ENCODE data around the gene SLC45A3. TPM values are rescaled to one million over a fixed set of nuclear protein-coding genes. Genes with fewer than 3 reads are reported as not detected.

Gene SLC45A3
- total and polyA plus RNA-seq, 2 of the 8 experiments (the other 6 are each of a cell fraction or from before 2014, with no cell fraction given), result 13.0 to 14.3 TPM

DNA sequence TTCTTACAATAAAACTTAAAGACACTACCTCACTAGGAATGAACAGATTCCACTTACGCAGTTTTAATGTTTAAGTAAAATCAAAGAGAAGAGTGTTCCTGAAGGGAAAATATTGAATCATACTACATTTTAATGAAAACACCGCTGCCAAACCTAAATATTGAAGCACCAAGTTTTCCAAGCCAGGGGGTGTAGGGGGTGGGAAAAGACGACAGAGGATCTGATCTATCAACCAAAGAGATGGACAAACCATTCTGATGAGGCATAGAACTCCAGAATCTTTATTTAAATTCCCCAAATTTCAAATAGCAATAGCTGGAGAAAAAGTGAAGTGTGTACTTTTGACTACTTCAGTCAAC is 49.7 kb downstream of the SLC45A3 start:
- peaks cover 3% of the 10 kb centered on the region; the same call in 1 of the 2 replicates for H3K23me2 ChIP-seq (ENCODE audit: low read depth, low read length)
- peaks cover 0 to 4% of the 10 kb centered on the region in 2 experiments for H4K20me1 ChIP-seq (replicated peaks in 1 of 2; ENCODE audit: control insufficient read depth in 1 of 2, insufficient read depth in 2 of 2, low read length in 2 of 2)
- H4K8ac ChIP-seq (ENCODE audit: extremely low read depth, insufficient read depth, low read length), result no peak overlapping the region
- no peak overlapping the region for H2BK15ac ChIP-seq (ENCODE audit: low read length)
- TF ChIP-seq CHD2 (IDR thresholded peaks at IDR 0.05; ENCODE audit: low read length) (no peak), HDAC6 (IDR thresholded peaks at IDR 0.05; ENCODE audit: low read depth, low read length) (no peak), FOSL1 (IDR thresholded peaks at IDR 0.05; ENCODE audit: insufficient read depth, low read depth, low read length) (no peak), EP300 (IDR thresholded peaks at IDR 0.05; ENCODE audit: borderline replicate concordance in 1 of 2, low read depth in 2 of 2, low read length in 2 of 2) (no peak), TBP (IDR thresholded peaks at IDR 0.05; ENCODE audit: low read depth, low read length) (no peak), SP4 (IDR thresholded peaks at IDR 0.05; ENCODE audit: low read length) (no peak), SRF (IDR thresholded peaks at IDR 0.05; ENCODE audit: low read depth, low read length) (no peak)
- TF ChIP-seq, protein P1, sequence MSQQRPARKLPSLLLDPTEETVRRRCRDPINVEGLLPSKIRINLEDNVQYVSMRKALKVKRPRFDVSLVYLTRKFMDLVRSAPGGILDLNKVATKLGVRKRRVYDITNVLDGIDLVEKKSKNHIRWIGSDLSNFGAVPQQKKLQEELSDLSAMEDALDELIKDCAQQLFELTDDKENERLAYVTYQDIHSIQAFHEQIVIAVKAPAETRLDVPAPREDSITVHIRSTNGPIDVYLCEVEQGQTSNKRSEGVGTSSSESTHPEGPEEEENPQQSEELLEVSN (IDR thresholded peaks at IDR 0.05), result no peak
- WGBS, 2 experiments (ENCODE audit: extremely low coverage in 1 of 2, insufficient coverage in 1 of 2, insufficient read length in 1 of 2, insufficient replicate concordance in 2 of 2, low coverage in 1 of 2, low lambda C conversion rate in 2 of 2, missing lambda C conversion rate in 1 of 2), result 28% methylated on average over 3 of the region's 3 CpGs; no CpG with 5 or more reads in 1 of the 2 experiments
- no peak overlapping the region for H3K14ac ChIP-seq (ENCODE audit: insufficient read length)
- H2BK12ac ChIP-seq (ENCODE audit: low read depth, low read length), result no peak overlapping the region; the same call in 1 of the 2 replicates
- peak overlapping the region; percentile 75 for H3K56ac ChIP-seq (replicated peaks; ENCODE audit: insufficient read length, low read depth, low read length)
- no peak overlapping the region for H2BK20ac ChIP-seq (ENCODE audit: low read length)
- H2AK5ac ChIP-seq (ENCODE audit: low read depth, low read length), result no peak overlapping the region
- ChIA-PET POLR2A (ENCODE audit: partially characterized antibody) (interaction anchor here (0.7 to 3.5 kb wide), 21 partner anchors 8 to 135 kb away, joined by 3 to 28 read pairs (median 7); partner anchors contain the start of gene SLC45A3), CTCF (ENCODE audit: partially characterized antibody) (interaction anchor here (0.6 to 19.2 kb wide), 4 partner anchors 17 to 81 kb away, joined by 3 to 282 read pairs (median 61); no protein-coding TSS in a partner anchor)
- H2BK120ac ChIP-seq (replicated peaks; ENCODE audit: low read depth, low read length), result no peak overlapping the region
- FAIRE-seq, result no peak
- H3K79me2 ChIP-seq (ENCODE audit: control insufficient read depth in 1 of 2, insufficient read depth in 2 of 2, low read length in 2 of 2), result peaks cover 12 to 49% of the 10 kb centered on the region in 2 experiments
- H2BK5ac ChIP-seq (ENCODE audit: low read depth, low read length), result peak overlapping the region; percentile 88
- no peak overlapping the region for H4K5ac ChIP-seq (ENCODE audit: insufficient read length, low read depth, low read length)
- H3K23ac ChIP-seq (ENCODE audit: insufficient read length), result no peak overlapping the region
- H3K4me3 ChIP-seq (ENCODE audit: extremely low read depth in 1 of 4, insufficient read depth in 2 of 4, low read depth in 3 of 4, low read length in 4 of 4), result peak overlapping the region; percentile 72 to 90 (median 78)
- H2AFZ ChIP-seq (ENCODE audit: low read length), result no peak overlapping the region
- no peak overlapping the region for H3K18ac ChIP-seq (ENCODE audit: extremely low read depth, low read length)
- no peaks in the 10 kb centered on the region for H3K9me3 ChIP-seq (ENCODE audit: insufficient read depth in 2 of 2, low read depth in 1 of 2, low read length in 1 of 2)
- H3K4ac ChIP-seq (replicated peaks; ENCODE audit: insufficient read length, low read depth, low read length), result no peak overlapping the region
- peak overlapping the region; percentile 93 for H3K27ac ChIP-seq (ENCODE audit: low read depth, low read length)
- no peak for DNase-seq (ENCODE audit: low read depth in 1 of 2, low spot score in 2 of 2)
- no peaks in the 10 kb centered on the region; a peak in 2 of 7 replicates for H3K4me1 ChIP-seq (replicated peaks in 1 of 4; ENCODE audit: control insufficient read depth in 3 of 4, insufficient read depth in 4 of 4, low read length in 3 of 4)
- H3K79me1 ChIP-seq (ENCODE audit: low read depth, low read length), result peaks cover 3% of the 10 kb centered on the region; the same call in 1 of the 2 replicates
- peak overlapping the region; percentile 2 for H4K91ac ChIP-seq (replicated peaks; ENCODE audit: insufficient read length, low read length)
- H3K27me3 ChIP-seq (replicated peaks in 1 of 4; ENCODE audit: control insufficient read depth in 3 of 4, extremely low read depth in 1 of 4, insufficient read depth in 3 of 4, low read length in 3 of 4), result no peaks in the 10 kb centered on the region
- peak overlapping the region; percentile 65 to 92 (median 89); a peak in 6 of 7 replicates for H3K9ac ChIP-seq (replicated peaks in 1 of 4; ENCODE audit: extremely low read depth in 1 of 4, low read depth in 3 of 4, low read length in 3 of 4)
- H3K36me3 ChIP-seq (ENCODE audit: control insufficient read depth in 2 of 4, insufficient read depth in 4 of 4, low read length in 3 of 4), result no peaks in the 10 kb centered on the region
- H3K4me2 ChIP-seq (ENCODE audit: insufficient read depth in 1 of 2, low read depth in 2 of 2, low read length in 2 of 2), result peak overlapping the region; percentile 58 to 86

Data from H1 (cell line).